Colonic mucosa (tissue), 4 donors: ENCODE data around the gene MGP. TPM values are rescaled to one million over a fixed set of nuclear protein-coding genes. Genes with fewer than 3 reads are reported as not detected.

ENCODE experiments used
- DNase-seq: peaks from one replicate; pipeline ENCODE4 v3.0.0-alpha.2; 2020
- H3K27ac ChIP-seq: fragments of 200-600 bp; one replicate; pipeline ENCODE4 v1.8.0; 2021
- H3K27me3 ChIP-seq: fragments of 200-600 bp; one replicate; pipeline ENCODE4 v1.8.0; 2021
- H3K36me3 ChIP-seq: fragments of 200-600 bp; one replicate; pipeline ENCODE4 v1.8.0; 2021
- H3K4me1 ChIP-seq: fragments of 200-600 bp; one replicate; pipeline ENCODE4 v1.8.0; 2021; ENCODE audit warnings: mild to moderate bottlenecking
- H3K4me3 ChIP-seq: fragments of 200-600 bp; one replicate; pipeline ENCODE4 v1.8.0; 2021
- H3K9ac ChIP-seq, 2 donors: one replicate each; pipeline ENCODE4 v1.7.0; 2013; ENCODE audit warnings: control low read depth in 2 of 2, low read depth in 2 of 2, low read length in 2 of 2
- H3K9me3 ChIP-seq: fragments of 200-600 bp; one replicate; pipeline ENCODE4 v1.8.0; 2021
- intact Hi-C: fragments of 100-400 bp; cut with DNase I; formaldehyde crosslinking; loops from one replicate; pipeline ENCODE4 v1.14.1; 2022
- total RNA-seq, 2 donors: library from RNA; stranded (reverse); fragmentation: NEBNext Ultra II Directional in 1 of 2; extraction: Animal tissue kit (Norgen Biotek cat#: 25700) in 1 of 2; gene quantifications; one replicate each; pipeline ENCODE4 v1.2.1, GENCODE V29; 2021
- TF ChIP-seq, protein P1 (sequence below): fragments of 200-600 bp; IDR thresholded peaks from one replicate; pipeline ENCODE4 v1.8.0; 2022; ENCODE audit warnings: antibody characterized with exemption, mild to moderate bottlenecking
- donor health status: healthy.
- donor health status: DM: no; HTN: no; CAD: no.
- donor health status: DM: no; HTN: no; CAD: no.

The MGP gene
- total RNA-seq, 2 donors from 2014 or later: 37.6 to 180 TPM

DNA sequence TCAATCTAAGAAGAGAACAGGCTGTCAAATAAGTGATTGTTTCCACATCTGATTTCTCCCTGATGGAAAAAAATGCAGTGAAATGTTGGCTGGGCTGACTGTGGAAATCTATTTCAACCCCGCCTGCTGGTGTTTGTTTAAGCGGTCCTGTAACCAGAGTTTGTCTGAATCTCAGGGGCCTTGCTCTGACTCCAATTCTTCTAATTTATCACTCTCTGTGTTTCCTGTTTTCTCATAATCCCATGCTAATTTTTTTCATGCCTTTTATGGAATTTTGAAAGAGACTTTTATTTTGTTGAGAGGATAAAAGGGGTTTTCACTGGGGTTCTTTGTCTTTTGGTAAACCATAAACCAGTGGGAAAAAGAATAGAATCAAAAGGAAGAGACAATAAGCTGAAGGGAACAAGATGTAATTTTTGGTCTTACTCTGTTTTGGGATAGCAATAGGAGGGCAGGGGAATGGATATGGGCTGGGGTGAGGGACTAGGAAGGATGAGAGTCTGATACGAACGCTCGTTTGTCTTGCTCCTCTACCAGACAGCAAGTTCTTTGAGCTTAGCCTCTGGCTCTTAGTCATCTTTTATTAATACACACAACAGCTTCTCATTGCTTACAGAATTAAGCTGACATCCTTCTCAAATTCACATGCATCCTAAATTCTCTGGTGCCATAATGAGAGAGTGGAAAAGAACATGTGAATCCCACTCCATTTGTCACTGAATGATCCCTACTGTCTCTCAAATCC lies 8.0 kb upstream of the MGP start:
- no peaks in the 10 kb centered on the region for H3K9me3 ChIP-seq
- H3K27me3 ChIP-seq: no peaks in the 10 kb centered on the region
- no peaks in the 10 kb centered on the region for H3K4me1 ChIP-seq
- H3K9ac ChIP-seq: no peak overlapping the region
- no peaks in the 10 kb centered on the region for H3K36me3 ChIP-seq
- no peak overlapping the region for H3K4me3 ChIP-seq
- no peak for DNase-seq
- intact Hi-C loops: no loop called here
- TF ChIP-seq, protein P1, sequence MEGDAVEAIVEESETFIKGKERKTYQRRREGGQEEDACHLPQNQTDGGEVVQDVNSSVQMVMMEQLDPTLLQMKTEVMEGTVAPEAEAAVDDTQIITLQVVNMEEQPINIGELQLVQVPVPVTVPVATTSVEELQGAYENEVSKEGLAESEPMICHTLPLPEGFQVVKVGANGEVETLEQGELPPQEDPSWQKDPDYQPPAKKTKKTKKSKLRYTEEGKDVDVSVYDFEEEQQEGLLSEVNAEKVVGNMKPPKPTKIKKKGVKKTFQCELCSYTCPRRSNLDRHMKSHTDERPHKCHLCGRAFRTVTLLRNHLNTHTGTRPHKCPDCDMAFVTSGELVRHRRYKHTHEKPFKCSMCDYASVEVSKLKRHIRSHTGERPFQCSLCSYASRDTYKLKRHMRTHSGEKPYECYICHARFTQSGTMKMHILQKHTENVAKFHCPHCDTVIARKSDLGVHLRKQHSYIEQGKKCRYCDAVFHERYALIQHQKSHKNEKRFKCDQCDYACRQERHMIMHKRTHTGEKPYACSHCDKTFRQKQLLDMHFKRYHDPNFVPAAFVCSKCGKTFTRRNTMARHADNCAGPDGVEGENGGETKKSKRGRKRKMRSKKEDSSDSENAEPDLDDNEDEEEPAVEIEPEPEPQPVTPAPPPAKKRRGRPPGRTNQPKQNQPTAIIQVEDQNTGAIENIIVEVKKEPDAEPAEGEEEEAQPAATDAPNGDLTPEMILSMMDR: no peak
- H3K27ac ChIP-seq: no peak overlapping the region

DNA sequence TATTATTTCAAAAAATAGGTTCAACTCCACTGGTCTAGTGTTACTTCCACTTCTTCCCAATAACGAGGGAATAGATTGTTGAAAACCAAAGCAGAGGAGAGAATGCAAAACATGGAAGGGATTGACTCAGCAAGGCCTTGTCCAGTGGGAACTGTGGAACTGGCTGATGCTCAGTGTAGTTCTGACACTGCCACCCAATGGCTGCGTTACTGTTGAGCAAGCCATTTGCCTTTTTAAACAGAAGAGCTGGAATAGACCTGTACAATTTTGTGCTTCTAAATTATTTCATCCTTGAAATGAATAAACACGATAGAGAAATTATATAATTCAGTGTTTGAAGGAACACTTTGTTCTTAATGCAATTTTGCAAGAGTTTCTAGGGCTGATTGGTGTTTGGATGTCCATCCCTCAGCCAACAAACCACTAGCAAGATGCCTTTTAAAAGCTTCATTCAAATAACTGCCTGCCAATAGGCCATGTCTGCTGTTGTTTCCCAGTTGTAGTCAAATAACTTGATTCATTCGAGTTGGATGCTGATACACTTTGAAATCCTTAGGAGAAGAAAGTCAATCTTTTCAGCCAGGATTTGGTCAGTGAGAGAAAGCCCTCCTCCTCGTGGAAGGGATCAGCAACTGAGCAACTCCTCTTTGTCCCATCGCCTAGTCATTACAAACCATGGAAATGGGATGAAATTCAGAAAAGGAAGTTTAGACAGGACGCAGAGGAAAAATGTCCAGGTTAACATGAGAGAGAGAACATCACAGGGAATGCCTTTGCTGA lies 7.3 kb upstream of the MGP start:
- H3K27ac ChIP-seq: no peak overlapping the region
- intact Hi-C loops: no loop called here
- TF ChIP-seq, protein P1: no peak

DNA sequence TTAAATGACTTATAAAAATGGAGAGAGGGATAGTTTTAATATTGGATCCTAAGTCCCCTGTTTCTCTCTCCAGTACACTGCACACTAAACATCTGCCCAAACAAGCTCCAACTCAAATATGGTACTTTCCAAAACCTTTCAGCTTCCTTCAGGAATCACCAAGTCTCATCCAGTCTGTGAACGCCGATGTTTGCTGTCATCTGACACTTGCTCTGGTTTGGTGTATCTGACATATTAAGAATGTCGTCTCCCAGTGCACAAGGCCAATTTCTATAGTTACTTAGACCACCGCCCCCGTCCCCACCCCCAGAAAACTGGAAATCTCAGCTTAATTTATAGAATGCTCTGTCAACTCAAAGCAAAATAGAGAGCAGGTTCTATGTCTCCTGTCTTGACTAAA lies 5.0 kb upstream of the MGP start:
- DNase-seq: no peak
- Histone ChIP-seq H3K27ac (no peak overlapping the region), H3K4me1 (no peaks in the 10 kb centered on the region), H3K4me3 (no peak overlapping the region), H3K27me3 (no peaks in the 10 kb centered on the region), H3K9ac (no peak overlapping the region), H3K36me3 (no peaks in the 10 kb centered on the region), H3K9me3 (no peaks in the 10 kb centered on the region)
- TF ChIP-seq, protein P1: no peak
- intact Hi-C loops: no loop called here

More for the DNA sequence above, 7.3 kb upstream of the MGP start:
- no peak for DNase-seq
- Histone ChIP-seq H3K4me1 (no peaks in the 10 kb centered on the region), H3K9ac (no peak overlapping the region), H3K27me3 (no peaks in the 10 kb centered on the region), H3K36me3 (no peaks in the 10 kb centered on the region), H3K9me3 (no peaks in the 10 kb centered on the region), H3K4me3 (no peak overlapping the region)

DNA sequence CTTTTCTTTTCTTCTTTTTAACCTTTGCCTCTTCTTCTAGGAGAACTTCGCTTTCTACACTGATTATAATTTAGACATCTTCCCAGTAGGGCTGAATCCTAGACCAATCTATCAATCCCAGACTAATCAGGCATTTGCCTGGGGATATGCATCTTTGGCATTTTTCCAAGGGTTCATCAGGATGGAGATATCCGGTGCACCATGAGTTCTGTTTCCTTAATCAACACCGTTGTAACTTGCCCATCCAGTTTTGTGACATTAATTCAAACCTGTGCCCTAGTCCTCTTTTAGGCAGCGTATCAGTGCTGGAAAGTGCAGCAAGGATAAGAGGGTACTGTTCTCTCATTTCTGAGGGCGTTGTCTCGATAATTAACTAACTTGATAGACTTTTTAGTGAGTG lies 617 bp upstream of the MGP start:
- no peak overlapping the region for H3K4me3 ChIP-seq

DNA sequence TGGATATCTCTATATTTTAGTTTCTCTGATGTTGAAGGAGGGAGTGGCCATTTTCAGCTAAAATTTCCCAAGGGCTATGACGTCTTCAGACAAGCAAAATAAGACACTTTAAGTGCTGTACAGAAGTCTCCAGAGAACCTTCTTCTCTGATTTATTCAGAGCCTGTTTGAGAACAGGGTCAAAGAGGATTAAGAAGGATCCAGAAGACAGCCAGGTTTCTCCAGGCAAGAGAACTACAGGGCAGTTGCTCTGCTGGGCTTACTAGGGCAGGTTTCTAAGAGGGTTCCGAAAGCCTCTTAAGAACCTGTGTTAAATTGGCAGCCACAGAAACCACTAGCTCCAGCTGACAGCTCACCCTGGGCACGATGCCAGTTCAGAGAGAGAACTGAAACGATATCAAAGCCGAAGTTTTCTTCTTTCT lies 1.2 kb downstream of the MGP start:
- H3K36me3 ChIP-seq: no peaks in the 10 kb centered on the region
- DNase-seq: peak; percentile 70
- no peak overlapping the region for H3K4me3 ChIP-seq
- no peaks in the 10 kb centered on the region for H3K27me3 ChIP-seq
- no peak overlapping the region for H3K9ac ChIP-seq
- TF ChIP-seq, protein P1: no peak
- no peaks in the 10 kb centered on the region for H3K9me3 ChIP-seq
- no peaks in the 10 kb centered on the region for H3K4me1 ChIP-seq
- intact Hi-C loops: no loop called here
- H3K27ac ChIP-seq: no peak overlapping the region

More for the DNA sequence above, 617 bp upstream of the MGP start:
- Histone ChIP-seq H3K9ac (no peak overlapping the region), H3K4me1 (no peaks in the 10 kb centered on the region), H3K27ac (no peak overlapping the region), H3K36me3 (no peaks in the 10 kb centered on the region), H3K9me3 (no peaks in the 10 kb centered on the region), H3K27me3 (no peaks in the 10 kb centered on the region)
- intact Hi-C loops: no loop called here
- DNase-seq: no peak
- TF ChIP-seq, protein P1: no peak
